Uterus (tissue), 4 donors: Measurements from ENCODE around the gene ADD3. TPM values are rescaled to one million over a fixed set of nuclear protein-coding genes. Genes with fewer than 3 reads are reported as not detected.
"Not testable (repeated sequence)": the region's sequence is repeated elsewhere in the genome, so short reads cannot be mapped to it uniquely, and the experiment has no call there.

Source experiments
- DNase-seq, 2 donors: peaks; one replicate each; pipeline ENCODE4 v3.0.0-alpha.2; 2019 to 2020
- H3K27ac ChIP-seq, 2 donors: fragments of 200-600 bp; sonication (generic); 1 replicate in 1 of 2; 2 replicates in 1 of 2; pipeline ENCODE4 v1.5.1; 2016 to 2018
- H3K27me3 ChIP-seq, 2 donors: fragments of 200-600 bp; sonication (generic); one replicate each; pipeline ENCODE4 v1.5.1; 2018 to 2019; ENCODE audit warnings: control low read depth in 1 of 2
- H3K36me3 ChIP-seq, 2 donors: fragments of 200-600 bp; sonication (generic); one replicate each; pipeline ENCODE4 v1.5.1; 2019; ENCODE audit warnings: control low read depth in 1 of 2
- H3K4me1 ChIP-seq, 2 donors: fragments of 200-600 bp; sonication (generic); one replicate each; pipeline ENCODE4 v1.5.1; 2018 to 2019; ENCODE audit warnings: control low read depth in 1 of 2
- H3K4me3 ChIP-seq, 2 donors: fragments of 200-600 bp; sonication (generic); 1 replicate in 1 of 2; 2 replicates in 1 of 2; pipeline ENCODE4 v1.5.1; 2018 to 2019; ENCODE audit warnings: mild to moderate bottlenecking in 1 of 2
- H3K9me3 ChIP-seq, 2 donors: fragments of 200-600 bp; sonication (generic); one replicate each; pipeline ENCODE4 v1.5.1; 2019; ENCODE audit warnings: control low read depth in 1 of 2
- CTCF ChIP-seq, 4 experiments: fragments of 200-600 bp in 2 of 4; fragments of 450-650 bp in 2 of 4; sonication (generic) in 2 of 4; IDR thresholded peaks; one replicate each; pipeline ENCODE4 v1.5.1; 2016 to 2019; ENCODE audit warnings: antibody characterized with exemption in 4 of 4, mild to moderate bottlenecking in 2 of 4, moderate library complexity in 1 of 4
- POLR2A ChIP-seq, 2 donors: fragments of 450-650 bp; IDR thresholded peaks; one replicate each; pipeline ENCODE4 v1.6.1; 2016; ENCODE audit warnings: antibody characterized with exemption in 2 of 2, mild to moderate bottlenecking in 1 of 2, moderate library complexity in 1 of 2
- intact Hi-C: fragments of 100-400 bp; cut with DNase I; formaldehyde crosslinking; loops from one replicate; pipeline ENCODE4 v1.15.1; 2023; ENCODE audit warnings: low total_unique reads
- total RNA-seq, 4 donors: library from RNA; depleted of rRNA in 3 of 4; stranded (reverse); fragments of >200 nt in 3 of 4; gene quantifications; one replicate each; pipeline versions ENCODE4 v1.1.0 to v1.2.4, GENCODE V29; 2014 to 2023
- donor health status: DM: yes; HTN: yes; CAD: no.

ADD3 gene
- total RNA-seq, 4 donors from 2014 or later, result 55.0 to 935 (median 92.6) TPM

- intact Hi-C loops, result no loop called here
- Histone ChIP-seq H3K9me3 (no peaks in the 10 kb centered on the region), H3K27me3 (no peaks in the 10 kb centered on the region), H3K4me3 (no peak overlapping the region), H3K27ac (peak overlapping the region; percentile 52 to 59), H3K36me3 (no peaks in the 10 kb centered on the region), H3K4me1 (no peaks in the 10 kb centered on the region)
- no peak for DNase-seq
- TF ChIP-seq POLR2A (IDR thresholded peaks at IDR 0.05) (no peak), CTCF (IDR thresholded peaks at IDR 0.05) (no peak)
These were observed 25.7 kb upstream of the ADD3 start for GRCh38 chr10:109982123-109982522.

- H3K27me3 ChIP-seq, result no peaks in the 10 kb centered on the region
- H3K9me3 ChIP-seq, result no peaks in the 10 kb centered on the region
- peak overlapping the region in 1 of 2 donors; percentile 52 for H3K27ac ChIP-seq
- H3K36me3 ChIP-seq, result no peaks in the 10 kb centered on the region
- DNase-seq, result no peak
- TF ChIP-seq POLR2A (IDR thresholded peaks at IDR 0.05) (no peak), CTCF (IDR thresholded peaks at IDR 0.05) (no peak)
- H3K4me1 ChIP-seq, result no peaks in the 10 kb centered on the region
- no peak overlapping the region for H3K4me3 ChIP-seq
- intact Hi-C loops, result no loop called here
These were observed 25.0 kb upstream of the ADD3 start for GRCh38 chr10:109982812-109983211.

GRCh38 chr10:109984013-109984412, 23.8 kb upstream of the ADD3 start:
- intact Hi-C loops, result no loop called here
- TF ChIP-seq POLR2A (IDR thresholded peaks at IDR 0.05) (no peak), CTCF (IDR thresholded peaks at IDR 0.05) (no peak)
- no peaks in the 10 kb centered on the region for H3K4me1 ChIP-seq
- H3K27me3 ChIP-seq, result no peaks in the 10 kb centered on the region
- H3K4me3 ChIP-seq, result no peak overlapping the region
- H3K9me3 ChIP-seq, result no peaks in the 10 kb centered on the region
- no peak for DNase-seq
- no peaks in the 10 kb centered on the region for H3K36me3 ChIP-seq
- H3K27ac ChIP-seq, result no peak overlapping the region

GRCh38 chr10:109985768-109986167, 22.0 kb upstream of the ADD3 start:
- H3K27me3 ChIP-seq, H3K4me1 ChIP-seq, H3K4me3 ChIP-seq, DNase-seq, H3K9me3 ChIP-seq, H3K27ac ChIP-seq, intact Hi-C loops, H3K36me3 ChIP-seq: not testable (repeated sequence)

GRCh38 chr10:109987452-109988211, 20.2 kb upstream of the ADD3 start:
- no peak for TF ChIP-seq CTCF (IDR thresholded peaks at IDR 0.05)
- TF ChIP-seq POLR2A (IDR thresholded peaks at IDR 0.05), result no peak
- intact Hi-C loops, result no loop called here
- Histone ChIP-seq H3K9me3 (no peaks in the 10 kb centered on the region), H3K4me1 (no peaks in the 10 kb centered on the region), H3K4me3 (no peak overlapping the region), H3K27ac (no peak overlapping the region), H3K27me3 (no peaks in the 10 kb centered on the region), H3K36me3 (no peaks in the 10 kb centered on the region)
- DNase-seq, result no peak
